SK-N-SH (cell line): ENCODE data around the gene WBP1.

ENCODE experiments used
- CTCF ChIP-seq: fragments of 200-600 bp; sonication (generic); IDR thresholded peaks from 2 replicates; pipeline ENCODE4 v1.6.1; 2017; ENCODE audit warnings: antibody characterized with exemption, mild to moderate bottlenecking, moderate library complexity
- EP300 ChIP-seq, 2 experiments: IDR thresholded peaks; 2 replicates each; pipeline versions ENCODE4 v1.4.0 to v1.6.1; 2012; ENCODE audit warnings: borderline replicate concordance in 1 of 2, low read depth in 1 of 2, low read length in 1 of 2
- FOSL2 ChIP-seq: IDR thresholded peaks from 2 replicates; pipeline ENCODE4 v1.4.0; 2012; ENCODE audit warnings: low read depth, mild to moderate bottlenecking, moderate library complexity, borderline replicate concordance
- MAX ChIP-seq: IDR thresholded peaks from 2 replicates; pipeline ENCODE4 v1.4.0; 2012; ENCODE audit warnings: low read depth
- NRF1 ChIP-seq: IDR thresholded peaks from 2 replicates; pipeline ENCODE4 v1.6.1; 2012; ENCODE audit warnings: low read depth, mild to moderate bottlenecking, low read length
- POLR2AphosphoS5 ChIP-seq: IDR thresholded peaks from 2 replicates; pipeline ENCODE4 v1.6.1; 2012; ENCODE audit warnings: low read depth, low read length
- REST ChIP-seq: IDR thresholded peaks from 2 replicates; pipeline ENCODE4 v1.6.1; 2012; ENCODE audit warnings: mild to moderate bottlenecking, low read depth, low read length, moderate library complexity
- RFX5 ChIP-seq: IDR thresholded peaks from 2 replicates; pipeline ENCODE4 v1.6.1; 2012; ENCODE audit warnings: mild to moderate bottlenecking, improper control_type of control experiment, low read length
- TCF12 ChIP-seq: IDR thresholded peaks from 2 replicates; pipeline ENCODE4 v1.4.0; 2012
- ZBTB33 ChIP-seq: IDR thresholded peaks from 2 replicates; pipeline ENCODE4 v1.4.0; 2012; ENCODE audit warnings: low read depth, borderline replicate concordance

- no peak for TF ChIP-seq EP300 (IDR thresholded peaks at IDR 0.05; ENCODE audit: borderline replicate concordance in 1 of 2, low read depth in 1 of 2, low read length in 1 of 2)
- no peak for TF ChIP-seq MAX
- TF ChIP-seq CTCF: no peak
- TF ChIP-seq RFX5: no peak
- no peak for TF ChIP-seq POLR2AphosphoS5
- no peak for TF ChIP-seq ZBTB33
- TF ChIP-seq TCF12: no peak
- no peak for TF ChIP-seq REST
- TF ChIP-seq FOSL2: no peak
- TF ChIP-seq NRF1: no peak
These were observed 47.4 kb downstream of the WBP1 start for GRCh38 chr2:74505448-74506246.
